ENCODE results near the gene KRTAP20-4.

The KRTAP20-4 gene

DNA sequence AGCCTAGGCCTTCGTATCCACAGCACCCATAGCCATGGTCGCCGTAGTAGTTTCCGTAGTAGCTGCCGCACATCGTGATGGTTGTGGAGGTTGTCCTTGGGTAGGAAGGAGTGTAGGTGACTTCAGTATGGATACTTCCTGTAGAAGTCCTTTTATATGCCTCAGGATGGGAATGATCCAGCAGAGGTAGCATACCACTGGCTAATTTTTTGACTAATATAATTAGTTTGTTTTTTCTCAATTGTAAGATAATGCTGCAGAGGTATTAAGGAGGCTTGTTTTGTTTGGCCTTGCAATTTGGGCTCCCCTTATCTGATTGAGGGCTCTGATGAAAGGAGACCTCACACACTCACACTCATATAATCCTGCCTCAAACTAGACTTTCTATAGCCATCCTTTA is 21.6 kb upstream of the KRTAP20-4 start, which contains the start of gene KRTAP6-2:
Gene KRTAP6-2, minus strand, starts transcription at position 101 of the 400 bp plus-strand sequence. Its CDS starts 28 bp downstream, at position 73.
- DNase-seq (ENCODE audit: low read depth): no peak
- in situ Hi-C loops (cut with HindIII; ENCODE audit: low sequenced_read_pairs): no loop called here
- H3K4me3 ChIP-seq (ENCODE audit: low read depth, low read length): no peak within 1 kb of the TSS
- TF ChIP-seq, protein P1, sequence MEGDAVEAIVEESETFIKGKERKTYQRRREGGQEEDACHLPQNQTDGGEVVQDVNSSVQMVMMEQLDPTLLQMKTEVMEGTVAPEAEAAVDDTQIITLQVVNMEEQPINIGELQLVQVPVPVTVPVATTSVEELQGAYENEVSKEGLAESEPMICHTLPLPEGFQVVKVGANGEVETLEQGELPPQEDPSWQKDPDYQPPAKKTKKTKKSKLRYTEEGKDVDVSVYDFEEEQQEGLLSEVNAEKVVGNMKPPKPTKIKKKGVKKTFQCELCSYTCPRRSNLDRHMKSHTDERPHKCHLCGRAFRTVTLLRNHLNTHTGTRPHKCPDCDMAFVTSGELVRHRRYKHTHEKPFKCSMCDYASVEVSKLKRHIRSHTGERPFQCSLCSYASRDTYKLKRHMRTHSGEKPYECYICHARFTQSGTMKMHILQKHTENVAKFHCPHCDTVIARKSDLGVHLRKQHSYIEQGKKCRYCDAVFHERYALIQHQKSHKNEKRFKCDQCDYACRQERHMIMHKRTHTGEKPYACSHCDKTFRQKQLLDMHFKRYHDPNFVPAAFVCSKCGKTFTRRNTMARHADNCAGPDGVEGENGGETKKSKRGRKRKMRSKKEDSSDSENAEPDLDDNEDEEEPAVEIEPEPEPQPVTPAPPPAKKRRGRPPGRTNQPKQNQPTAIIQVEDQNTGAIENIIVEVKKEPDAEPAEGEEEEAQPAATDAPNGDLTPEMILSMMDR (IDR thresholded peaks at IDR 0.05; ENCODE audit: low read depth, low read length, missing control alignments): no peak

DNA sequence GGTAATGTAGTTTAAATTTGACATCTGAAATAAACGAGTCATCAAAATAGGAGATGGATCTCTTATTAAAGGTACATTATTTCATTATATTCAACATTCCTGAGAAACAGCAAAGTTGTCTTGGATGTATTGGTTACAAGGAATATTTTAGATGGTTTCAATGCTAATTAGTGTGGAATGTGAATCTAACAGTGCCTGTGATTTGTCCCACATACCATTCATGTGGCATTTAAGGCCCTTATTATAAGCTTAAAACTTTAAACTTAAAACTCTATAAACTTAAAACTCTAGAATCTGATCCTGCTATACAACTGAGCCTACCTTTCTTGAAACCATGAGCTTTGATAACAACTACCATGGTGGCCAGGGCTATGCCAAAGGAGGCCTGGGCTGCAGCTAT is 19.6 kb upstream of the KRTAP20-4 start, which contains the start of gene KRTAP22-1:
Gene KRTAP22-1, plus strand, starts transcription at position 301 of the 400 bp plus-strand sequence.
- no peak for DNase-seq (ENCODE audit: low read depth)
- TF ChIP-seq, protein P1 (IDR thresholded peaks at IDR 0.05; ENCODE audit: low read depth, low read length, missing control alignments): no peak
- H3K4me3 ChIP-seq (ENCODE audit: low read depth, low read length): no peak within 1 kb of the TSS
- in situ Hi-C loops (cut with HindIII; ENCODE audit: low sequenced_read_pairs): no loop called here

DNA sequence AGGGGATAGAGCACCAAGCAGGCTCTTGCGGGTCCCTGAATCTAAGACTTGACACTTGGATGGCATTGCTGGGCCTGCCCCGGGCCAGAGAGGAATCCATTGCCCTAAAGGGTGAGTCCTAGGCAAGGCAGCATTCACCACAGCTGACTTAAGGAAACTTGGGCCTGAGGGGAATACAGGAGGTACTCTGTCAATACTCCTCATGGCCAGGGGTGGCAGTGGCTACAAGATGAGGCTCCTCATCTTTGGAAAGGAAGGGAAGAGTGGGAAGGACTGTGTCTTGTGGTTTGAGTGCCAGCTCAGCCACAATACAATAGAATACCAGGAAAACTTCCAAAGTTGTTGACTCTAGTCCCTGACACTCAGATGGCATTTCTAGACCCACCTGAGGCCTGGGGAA is 14.5 kb upstream of the KRTAP20-4 start:
- in situ Hi-C loops (cut with HindIII; ENCODE audit: low sequenced_read_pairs): no loop called here
- TF ChIP-seq, protein P1 (IDR thresholded peaks at IDR 0.05; ENCODE audit: low read depth, low read length, missing control alignments): no peak
- no peak overlapping the region for H3K4me3 ChIP-seq (ENCODE audit: low read depth, low read length)
- no peak for DNase-seq (ENCODE audit: low read depth)

DNA sequence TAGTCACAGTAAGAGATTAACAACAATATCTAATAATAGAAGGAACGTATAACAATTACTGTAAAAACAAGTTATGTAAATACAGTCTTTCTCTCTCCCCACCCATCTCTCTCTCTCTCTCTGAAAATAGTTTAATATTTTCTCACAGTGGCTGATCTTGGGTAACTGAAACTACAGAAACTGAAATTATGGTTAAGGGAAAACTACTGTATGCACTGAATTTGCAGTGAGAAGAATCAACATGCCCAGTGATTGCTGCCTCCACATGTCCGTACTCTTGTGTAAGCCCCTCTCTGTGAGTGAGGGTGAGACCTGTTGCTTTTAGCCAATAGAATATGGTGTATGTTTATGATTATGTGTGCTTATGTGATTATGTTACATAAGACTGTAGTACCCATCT is 8.3 kb upstream of the KRTAP20-4 start:
- in situ Hi-C loops (cut with HindIII; ENCODE audit: low sequenced_read_pairs): no loop called here
- no peak for DNase-seq (ENCODE audit: low read depth)
- TF ChIP-seq, protein P1 (IDR thresholded peaks at IDR 0.05; ENCODE audit: low read depth, low read length, missing control alignments): no peak
- no peak overlapping the region for H3K4me3 ChIP-seq (ENCODE audit: low read depth, low read length)

DNA sequence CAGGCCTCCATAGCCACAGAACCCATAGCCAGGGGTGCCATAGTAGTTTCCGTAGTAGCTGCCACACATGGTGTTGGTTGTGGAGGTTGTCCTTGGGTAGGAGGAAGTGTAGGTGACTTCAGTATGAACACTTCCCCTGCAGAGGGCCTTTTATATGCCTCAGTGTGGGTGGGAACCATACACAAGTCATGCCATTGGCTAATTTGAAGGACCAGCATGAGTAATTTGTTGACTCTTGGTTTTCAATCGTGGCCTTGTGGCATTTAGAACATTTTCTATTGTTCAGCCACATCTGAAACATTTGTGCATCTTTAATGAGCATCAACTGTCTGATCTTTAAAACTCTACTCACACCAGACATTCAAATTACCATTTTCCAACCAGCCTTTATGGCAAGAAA is 6.6 kb upstream of the KRTAP20-4 start, which contains the start of gene KRTAP6-1:
Gene KRTAP6-1, minus strand, starts transcription at position 95 of the 400 bp plus-strand sequence. Its CDS starts 26 bp downstream, at position 69.
- in situ Hi-C loops (cut with HindIII; ENCODE audit: low sequenced_read_pairs): no loop called here
- H3K4me3 ChIP-seq (ENCODE audit: low read depth, low read length): no peak within 1 kb of the TSS
- no peak for DNase-seq (ENCODE audit: low read depth)
- TF ChIP-seq, protein P1 (IDR thresholded peaks at IDR 0.05; ENCODE audit: low read depth, low read length, missing control alignments): no peak

DNA sequence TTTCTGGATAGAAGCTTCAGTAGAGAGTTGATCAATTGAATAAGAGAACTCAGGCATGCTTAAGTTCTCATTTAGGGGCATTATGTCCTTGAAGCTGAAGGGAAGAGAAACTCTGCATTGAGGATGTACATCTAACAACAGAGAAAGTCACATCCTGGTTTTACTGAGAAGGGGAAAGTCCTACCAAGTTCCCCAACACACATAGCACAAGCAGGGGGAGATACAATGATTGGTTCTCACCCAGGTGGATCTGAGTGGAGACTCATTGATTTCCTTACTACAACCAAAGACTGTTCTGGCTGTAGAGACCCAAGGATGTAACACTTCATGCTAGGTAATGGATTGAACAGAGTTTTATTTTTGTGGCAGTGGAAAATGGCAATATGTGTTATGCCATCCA is 5.2 kb upstream of the KRTAP20-4 start:
- in situ Hi-C loops (cut with HindIII; ENCODE audit: low sequenced_read_pairs): no loop called here
- TF ChIP-seq, protein P1 (IDR thresholded peaks at IDR 0.05; ENCODE audit: low read depth, low read length, missing control alignments): no peak
- DNase-seq (ENCODE audit: low read depth): no peak
- no peak overlapping the region for H3K4me3 ChIP-seq (ENCODE audit: low read depth, low read length)

All from astrocyte of the cerebellum (primary cell).